ENCODE data around the gene S100A2. TPM values are rescaled to one million over a fixed set of nuclear protein-coding genes. Genes with fewer than 3 reads are reported as not detected.
"Not testable (repeated sequence)": the region's sequence is repeated elsewhere in the genome, so short reads cannot be mapped to it uniquely, and the experiment has no call there.

The S100A2 gene
- total RNA-seq, 1 donor from 2014 or later = 0.51 TPM

DNA sequence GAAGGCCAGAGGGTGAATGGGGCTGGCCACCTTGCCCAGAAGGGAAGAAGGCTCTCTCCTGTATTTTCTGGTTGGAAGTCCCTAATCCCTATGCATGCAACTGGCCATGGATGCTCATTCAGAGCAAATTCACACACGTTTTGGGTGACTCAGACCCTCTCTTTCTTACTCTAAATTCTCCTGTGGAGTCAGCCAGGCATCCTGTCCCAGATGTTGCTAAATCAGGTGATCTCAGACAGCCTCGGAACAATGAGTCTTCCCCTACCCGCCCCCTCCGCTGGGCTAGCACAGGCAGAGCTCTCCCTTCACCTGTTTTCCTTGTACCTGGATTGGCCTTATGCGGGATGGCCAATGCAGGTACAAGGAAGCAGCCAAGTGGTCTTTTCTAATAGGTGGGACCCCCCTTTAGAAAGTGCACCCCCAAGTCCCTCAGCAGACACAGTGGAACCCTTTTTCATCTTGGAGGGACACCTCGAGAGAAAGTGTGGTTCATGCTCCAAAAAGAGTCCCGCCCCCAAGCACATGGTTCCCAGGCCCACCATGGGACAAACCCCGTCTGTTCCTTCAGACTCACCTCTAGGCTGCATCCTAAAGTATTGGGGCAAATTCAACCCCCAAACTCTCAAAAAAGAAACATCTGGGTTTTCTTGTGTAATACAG, 38.5 kb downstream of the S100A2 start:
- DNase-seq = no peak

DNA sequence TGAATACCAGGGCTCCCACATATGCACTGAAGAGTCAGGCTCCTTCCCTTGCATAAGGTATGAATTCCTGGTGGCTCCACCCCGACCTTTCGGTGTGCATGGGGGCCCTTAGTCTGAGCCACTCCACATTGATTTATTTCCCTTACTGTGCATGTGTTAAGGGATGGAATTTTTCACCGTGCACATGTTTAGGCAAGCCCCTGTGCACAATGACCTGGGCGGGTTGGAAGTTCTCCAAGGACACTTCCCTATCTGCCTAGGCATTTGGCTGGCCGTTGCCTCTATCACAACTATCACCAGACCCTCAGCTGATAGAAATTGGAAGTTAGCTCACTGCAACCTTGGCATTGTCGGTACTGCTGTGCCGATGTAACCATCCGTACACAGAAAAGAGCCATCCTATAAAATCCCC, 39.5 kb downstream of the S100A2 start:
- DNase-seq = peak; percentile 28

DNA sequence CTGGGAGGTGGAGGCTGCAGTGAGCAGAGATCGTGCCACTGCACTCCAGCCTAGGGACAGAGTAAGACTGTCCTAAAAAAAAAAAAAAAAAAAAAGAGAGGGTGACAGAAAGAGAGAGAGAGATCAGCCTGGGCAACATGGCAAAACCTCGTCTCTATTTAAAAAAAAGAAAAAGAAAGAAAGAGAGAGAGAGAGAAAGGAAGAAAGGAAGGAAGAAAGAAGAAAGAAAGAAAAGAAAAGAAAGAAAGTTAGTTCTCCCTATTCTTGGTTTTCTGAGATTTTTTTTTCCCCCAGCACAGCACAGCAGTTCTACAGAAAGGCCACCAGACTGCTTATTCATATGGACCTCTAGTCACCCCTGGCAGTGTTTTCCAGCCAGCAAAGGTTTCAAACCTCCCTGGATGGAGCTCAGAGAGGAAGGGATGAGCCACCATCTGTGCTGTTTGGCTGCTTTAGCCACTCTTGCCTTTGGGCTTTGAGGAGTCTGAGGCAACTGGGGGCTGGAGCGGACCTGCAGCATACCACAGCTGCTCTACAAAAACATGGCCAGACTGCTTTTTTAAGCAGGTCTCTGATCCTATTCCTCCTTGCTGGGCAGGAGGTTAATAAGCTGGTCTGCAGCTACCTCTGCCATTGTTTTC, 40.4 kb downstream of the S100A2 start:
- DNase-seq = no peak

DNA sequence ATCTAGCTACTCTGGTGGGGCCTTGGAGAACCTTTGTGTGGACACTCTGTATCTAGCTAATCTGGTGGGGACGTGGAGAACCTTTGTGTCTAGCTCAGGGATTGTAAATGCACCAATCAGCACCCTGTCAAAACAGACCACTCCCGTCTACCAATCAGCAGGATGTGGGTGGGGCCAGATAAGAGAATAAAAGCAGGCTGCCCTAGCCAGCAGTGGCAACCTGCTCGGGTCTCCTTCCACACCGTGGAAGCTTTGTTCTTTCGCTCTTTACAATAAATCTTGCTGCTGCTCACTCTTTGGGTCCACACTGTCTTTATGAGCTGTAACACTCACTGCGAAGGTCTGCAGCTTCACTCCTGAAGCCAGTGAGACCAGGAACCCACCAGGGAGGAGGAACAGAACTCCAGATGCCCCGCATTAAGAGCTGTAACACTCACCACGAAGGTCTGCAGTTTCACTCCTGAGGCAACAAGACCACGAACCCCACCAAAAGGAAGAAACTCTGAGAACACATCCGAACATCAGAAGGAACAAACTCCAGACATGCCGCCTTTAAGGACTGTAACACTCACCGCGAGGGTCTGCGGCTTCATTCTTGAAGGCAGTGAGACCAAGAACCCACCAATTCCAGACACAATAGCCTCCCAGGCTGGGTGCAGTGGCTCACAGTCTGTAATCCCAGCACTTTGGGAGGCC, 43.1 kb downstream of the S100A2 start:
- DNase-seq = not testable (repeated sequence)

DNA sequence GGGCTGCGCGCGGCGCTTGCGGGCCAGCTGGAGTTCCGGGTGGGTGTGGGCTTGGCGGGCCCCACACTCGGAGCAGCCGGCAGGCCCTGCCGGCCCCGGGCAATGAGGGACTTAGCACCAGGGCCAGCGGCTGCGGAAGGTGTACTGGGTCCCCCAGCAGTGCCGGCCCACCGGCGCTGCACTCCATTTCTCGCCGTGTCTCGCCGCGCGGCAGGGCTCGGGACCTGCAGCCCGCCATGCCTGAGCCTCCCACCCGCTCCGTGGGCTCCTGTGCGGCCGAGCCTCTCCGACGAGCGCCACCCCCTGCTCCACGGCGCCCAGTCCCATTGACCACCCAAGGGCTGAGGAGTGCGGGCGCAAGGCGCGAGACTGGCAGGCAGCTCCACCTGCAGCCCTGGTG, 43.8 kb downstream of the S100A2 start:
- DNase-seq = not testable (repeated sequence)

DNA sequence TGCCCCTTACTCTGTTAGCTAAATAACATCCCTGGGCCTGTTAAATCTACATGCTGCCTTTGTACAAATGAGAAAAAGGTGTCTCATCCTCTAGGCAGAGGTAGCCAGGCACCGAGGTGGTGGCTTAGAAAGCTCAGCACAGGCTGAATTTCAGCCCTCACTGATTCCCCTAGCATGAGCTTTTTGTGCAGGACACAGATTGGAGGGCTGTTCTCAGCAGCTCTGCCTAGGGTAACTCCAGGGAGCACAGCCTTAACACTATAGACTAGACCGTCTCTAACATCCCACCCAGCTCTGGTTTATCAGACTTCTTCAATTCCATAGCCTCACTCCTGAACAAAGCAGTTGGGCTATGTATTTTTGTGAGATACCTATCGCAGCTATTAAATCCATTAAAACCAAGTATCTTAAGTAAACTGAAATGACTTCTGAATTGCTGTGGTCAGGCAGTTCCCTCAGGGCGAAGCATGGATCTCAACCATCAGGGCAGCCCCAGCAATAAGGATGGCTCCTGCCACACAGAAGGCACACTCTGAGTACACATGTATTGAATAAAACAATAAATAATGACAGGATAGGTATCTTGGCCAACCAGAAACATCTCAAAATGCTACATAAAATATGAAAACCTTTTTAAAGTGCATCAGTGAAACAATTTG, 44.7 kb downstream of the S100A2 start:
- DNase-seq = no peak

DNA sequence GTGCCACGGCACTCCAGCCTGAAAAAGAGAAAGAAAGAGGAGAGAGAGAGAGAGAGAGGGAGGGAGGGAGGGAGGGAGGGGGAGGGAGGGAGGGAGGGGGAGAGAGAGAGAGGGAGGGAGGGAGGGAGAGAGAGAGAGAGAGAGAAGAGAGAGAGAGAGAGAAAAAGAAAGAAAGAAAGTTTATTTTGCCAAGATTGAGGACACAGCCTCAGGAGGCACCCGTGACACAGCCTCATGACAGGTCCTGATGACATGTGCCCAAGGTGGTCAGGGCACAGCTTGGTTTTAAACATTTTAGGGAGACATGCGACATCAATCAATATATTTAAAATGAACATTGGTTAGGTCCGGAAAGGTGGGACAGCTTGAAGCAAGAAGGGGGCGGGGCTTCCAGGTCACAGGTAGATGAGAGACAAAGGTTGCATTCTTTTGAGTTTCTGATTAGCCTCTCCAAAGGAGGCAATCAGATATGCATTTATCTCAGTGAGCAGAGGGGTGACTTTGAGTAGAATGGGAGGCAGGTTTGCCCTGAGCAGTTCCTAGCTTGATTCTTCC, 45.4 kb downstream of the S100A2 start:
- not testable (repeated sequence) for DNase-seq

DNA sequence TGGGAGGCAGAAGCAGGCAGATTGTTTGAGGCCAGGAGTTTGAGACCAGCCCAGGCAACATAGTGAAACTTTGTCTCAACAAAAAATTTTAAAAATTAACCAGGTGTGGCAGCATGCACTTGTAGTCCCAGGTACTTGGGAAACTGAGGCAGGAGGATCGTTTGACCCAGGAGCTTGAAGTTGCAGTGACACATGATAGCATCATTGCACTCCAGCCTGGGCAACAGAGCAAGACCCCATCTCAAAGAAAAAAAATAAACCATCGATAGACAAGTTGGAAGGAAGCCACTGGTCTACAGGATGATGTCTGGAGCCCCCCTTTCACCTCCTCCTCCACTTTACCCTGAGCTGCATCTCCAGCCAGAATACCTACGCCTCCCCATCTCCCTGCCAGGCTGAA, 46.4 kb downstream of the S100A2 start:
- no peak for DNase-seq

DNA sequence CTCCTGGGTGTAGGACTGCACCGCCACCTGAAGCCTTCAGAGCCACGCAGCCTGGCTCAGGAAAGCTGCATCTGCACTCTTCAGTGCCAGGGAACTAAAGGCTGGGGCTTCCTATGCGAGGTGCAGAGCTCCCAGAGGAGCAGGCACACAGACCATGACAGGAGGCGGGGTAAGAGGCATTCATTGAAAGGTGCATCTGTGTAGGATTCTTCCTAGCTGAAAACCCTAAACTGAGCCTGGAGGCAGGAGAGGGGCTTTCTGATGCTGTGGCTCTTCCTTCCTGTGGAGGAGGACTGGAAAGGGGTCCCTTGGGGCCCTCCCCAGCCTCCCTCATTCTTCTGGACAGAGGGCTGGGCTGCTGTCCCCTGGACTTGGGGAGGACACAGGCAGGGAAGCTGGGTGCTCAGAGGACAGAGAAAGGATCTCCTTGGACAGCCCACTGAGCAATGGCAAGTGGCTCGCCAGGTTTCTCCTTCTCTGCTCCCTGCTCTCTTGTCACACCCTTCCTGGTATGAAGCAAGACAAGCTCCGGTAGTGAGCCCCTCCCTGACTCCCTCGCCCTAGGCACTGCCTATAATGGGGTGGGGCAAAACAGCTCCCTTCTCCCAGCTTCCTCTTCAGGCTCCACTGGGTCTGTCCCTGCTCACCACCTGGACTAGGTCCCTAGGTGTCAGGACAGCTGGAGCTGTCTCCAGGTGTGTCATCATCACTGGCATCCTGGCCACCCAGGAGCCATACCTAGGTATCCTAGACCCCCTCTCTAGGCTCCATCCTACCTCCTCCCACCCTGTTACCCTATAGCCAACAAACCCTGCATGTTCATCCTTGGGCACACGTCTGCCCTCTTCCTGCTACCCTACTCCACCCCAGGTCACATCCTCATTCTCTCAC, 49.9 kb downstream of the S100A2 start:
- no peak for DNase-seq

DNA sequence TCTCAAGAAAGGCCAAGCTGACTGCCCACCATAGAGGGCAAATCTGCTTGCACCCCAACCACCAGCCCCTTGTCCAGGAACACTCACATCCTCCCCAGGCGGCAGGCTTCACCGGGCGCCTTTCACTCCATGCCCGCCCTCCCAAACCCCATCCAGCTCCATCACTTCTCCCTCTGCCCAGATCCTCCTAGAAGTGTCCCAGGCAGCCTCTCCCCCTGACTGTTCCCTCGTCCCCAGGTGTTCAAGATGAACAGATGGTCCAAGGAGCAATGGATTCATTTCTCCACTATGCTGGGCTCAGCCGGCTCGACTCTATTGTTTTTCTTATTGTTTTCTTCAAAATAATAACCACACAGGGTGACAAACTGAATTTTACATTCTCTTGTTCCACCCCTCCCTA, 52.0 kb downstream of the S100A2 start:
- DNase-seq = no peak

DNA sequence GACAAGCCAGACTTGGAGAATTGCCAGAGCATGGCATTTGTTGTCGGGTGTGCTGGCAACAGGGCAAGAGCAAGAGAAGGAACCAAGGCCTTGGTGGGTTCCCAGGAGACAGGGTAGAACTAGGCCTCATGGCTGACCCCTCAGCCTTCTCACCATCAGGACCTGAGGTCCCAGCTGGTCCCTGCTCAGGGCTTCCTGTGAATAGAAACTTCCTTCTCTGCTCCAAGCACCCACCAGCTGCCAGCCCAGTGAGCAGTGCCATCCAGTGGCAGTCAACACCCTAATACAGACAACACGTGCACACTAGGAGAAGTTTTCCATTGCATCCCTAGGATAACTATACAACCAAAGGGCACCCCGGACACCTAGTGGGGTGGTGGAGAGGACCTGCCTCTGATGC, 52.6 kb downstream of the S100A2 start:
- DNase-seq = no peak

Other genes starting within 250 kb of the S100A2 start
- gene PGLYRP4, start 217.0 kb downstream of the S100A2 start, total RNA-seq = not detected in 2 replicates
- 0.19 and 0.51 TPM in 2 replicates for gene S100A9, start 208.0 kb downstream of the S100A2 start, total RNA-seq
- gene S100A12, start 190.2 kb downstream of the S100A2 start, total RNA-seq = not detected in 2 replicates
- gene S100A8, start 174.8 kb downstream of the S100A2 start, total RNA-seq = not detected in 2 replicates
- not detected in 2 replicates for gene S100A7A, start 149.3 kb downstream of the S100A2 start, total RNA-seq
- not detected in 2 replicates for gene S100A7, start 105.2 kb downstream of the S100A2 start, total RNA-seq
- gene S100A6, start 29.9 kb downstream of the S100A2 start, total RNA-seq = 239 and 342 TPM in 2 replicates
- not detected in 2 replicates for gene S100A5, start 24.9 kb downstream of the S100A2 start, total RNA-seq
- 7.1 and 22.6 TPM in 2 replicates for gene S100A4, start 20.0 kb downstream of the S100A2 start, total RNA-seq
- gene S100A3, start 16.6 kb downstream of the S100A2 start, total RNA-seq = 1.3 and 1.4 TPM in 2 replicates
- 581 and 601 TPM in 2 replicates for gene S100A16, start 47.3 kb upstream of the S100A2 start, total RNA-seq
- gene S100A14, start 50.5 kb upstream of the S100A2 start, total RNA-seq = 0.42 and 0.68 TPM in 2 replicates
- gene S100A13, start 61.7 kb upstream of the S100A2 start, total RNA-seq = 39.0 and 91.7 TPM in 2 replicates
- not detected in 2 replicates for gene S100A1, start 62.6 kb upstream of the S100A2 start, total RNA-seq
- 21.1 and 25.9 TPM in 2 replicates for gene CHTOP, start 68.2 kb upstream of the S100A2 start, total RNA-seq
- gene SNAPIN, start 92.9 kb upstream of the S100A2 start, total RNA-seq = 45.6 and 60.8 TPM in 2 replicates
- gene ILF2, start 105.1 kb upstream of the S100A2 start, total RNA-seq = 267 and 268 TPM in 2 replicates
- 54.4 and 56.5 TPM in 2 replicates for gene NPR1, start 112.8 kb upstream of the S100A2 start, total RNA-seq
- 31.3 and 42.7 TPM in 2 replicates for gene INTS3, start 162.2 kb upstream of the S100A2 start, total RNA-seq
- gene SLC27A3, start 209.6 kb upstream of the S100A2 start, total RNA-seq = 27.6 and 30.0 TPM in 2 replicates

Data from dermis blood vessel endothelial cell (primary cell).